ENCODE data around the gene MAGI2. TPM values are rescaled to one million over a fixed set of nuclear protein-coding genes. Genes with fewer than 3 reads are reported as not detected.
A peak's percentile ranks its signal among the peaks of the same experiment; 100 is the strongest.

Gene MAGI2
- total and polyA plus RNA-seq, 4 donors, result 3.7 to 25.5 (median 11.6) TPM

DNA sequence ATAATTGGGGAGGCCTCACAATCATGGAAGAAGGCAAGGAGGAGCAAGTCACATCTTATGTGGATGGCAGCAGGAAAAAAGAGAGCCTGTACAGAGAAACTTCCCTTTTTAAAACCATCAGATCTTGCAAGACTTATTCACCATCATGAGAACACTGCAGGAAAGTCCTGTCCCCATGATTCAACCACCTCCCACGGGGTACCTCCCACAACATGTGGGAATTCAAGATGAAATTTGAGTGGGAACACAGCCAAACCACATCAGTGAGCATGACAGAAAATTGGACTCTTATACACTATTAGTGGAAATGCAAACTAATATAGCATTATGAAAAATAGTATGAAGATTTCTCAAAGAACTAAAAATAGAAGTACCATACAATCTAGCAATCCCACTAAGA lies 271.2 kb downstream of the MAGI2 start:
- no peaks in the 10 kb centered on the region for H3K27me3 ChIP-seq (ENCODE audit: control insufficient read depth in 1 of 2, insufficient read depth in 2 of 2, low read length in 1 of 2)
- no peaks in the 10 kb centered on the region for H3K9me3 ChIP-seq (ENCODE audit: control insufficient read depth, low read length)
- no peaks in the 10 kb centered on the region for H3K4me1 ChIP-seq (ENCODE audit: control insufficient read depth in 1 of 2, insufficient read depth in 2 of 2, low read length in 2 of 2)
- whole genome bisulfite sequencing, 2 donors, result 5 to 7% methylated on average over 1 of the region's 1 CpG
- intact Hi-C loops (cut with DNase I), result no loop called here
- ATAC-seq (ENCODE audit: low FRiP score) (no peak), DNase-seq (no peak)
- H3K36me3 ChIP-seq (ENCODE audit: control insufficient read depth in 1 of 2, insufficient read depth in 2 of 2, low read length in 1 of 2), result no peaks in the 10 kb centered on the region
- H3K4me3 ChIP-seq (ENCODE audit: low read length in 2 of 2), result no peak overlapping the region
- H3K27ac ChIP-seq (ENCODE audit: low read depth in 1 of 2, low read length in 2 of 2), result no peak overlapping the region

GRCh38 chr7:79180533-79180932 lies 272.9 kb downstream of the MAGI2 start:
- 46 to 72% methylated on average over 2 of the region's 2 CpGs for WGBS, 2 donors
- no peaks in the 10 kb centered on the region for H3K4me1 ChIP-seq (ENCODE audit: control insufficient read depth in 1 of 2, insufficient read depth in 2 of 2, low read length in 2 of 2)
- no peaks in the 10 kb centered on the region for H3K27me3 ChIP-seq (ENCODE audit: control insufficient read depth in 1 of 2, insufficient read depth in 2 of 2, low read length in 1 of 2)
- intact Hi-C loops (cut with DNase I), result no loop called here
- no peaks in the 10 kb centered on the region for H3K9me3 ChIP-seq (ENCODE audit: control insufficient read depth, low read length)
- H3K36me3 ChIP-seq (ENCODE audit: control insufficient read depth in 1 of 2, insufficient read depth in 2 of 2, low read length in 1 of 2), result no peaks in the 10 kb centered on the region
- H3K4me3 ChIP-seq (ENCODE audit: low read length in 2 of 2), result no peak overlapping the region
- no peak overlapping the region for H3K27ac ChIP-seq (ENCODE audit: low read depth in 1 of 2, low read length in 2 of 2)
- DNase-seq (no peak), ATAC-seq (ENCODE audit: low FRiP score) (no peak)

DNA sequence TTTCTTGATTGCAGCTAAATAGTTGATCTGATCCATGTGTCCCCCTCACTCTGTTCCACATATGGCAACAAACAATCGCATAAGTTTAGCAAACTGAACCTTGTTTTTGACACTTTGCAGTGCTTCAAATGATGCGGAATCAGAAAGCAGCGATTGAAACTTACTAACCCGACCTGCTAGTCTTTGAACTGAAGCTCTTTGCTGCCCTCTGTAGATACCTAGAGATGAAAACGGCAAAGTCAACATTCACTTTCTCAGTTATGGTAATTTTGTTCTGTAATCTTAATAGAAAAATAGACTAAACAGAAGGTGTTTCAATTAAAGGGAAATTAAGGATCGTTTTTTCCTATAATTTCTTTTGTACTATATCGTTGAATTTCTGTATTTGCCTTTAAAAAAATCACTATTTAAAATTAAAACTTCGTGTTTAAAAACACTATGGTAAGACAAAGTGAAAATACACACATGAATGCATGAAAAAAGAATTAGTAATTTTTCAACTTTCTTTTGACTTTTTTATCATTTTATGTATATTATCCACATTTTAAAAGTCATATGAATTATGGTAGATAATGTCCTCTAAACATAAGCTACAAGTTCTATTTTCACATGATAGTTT lies 276.5 kb downstream of the MAGI2 start:
- intact Hi-C loops (cut with DNase I), result loop anchor here (5.0 to 10.0 kb wide), 5 partner anchors 662 to 1155 kb away; no protein-coding TSS in a partner anchor
- ATAC-seq (ENCODE audit: low FRiP score) (peak; percentile 69), DNase-seq (no peak)
- Histone ChIP-seq H3K4me1 (ENCODE audit: control insufficient read depth in 1 of 2, insufficient read depth in 2 of 2, low read length in 2 of 2) (no peaks in the 10 kb centered on the region), H3K9me3 (ENCODE audit: control insufficient read depth, low read length) (no peaks in the 10 kb centered on the region), H3K36me3 (ENCODE audit: control insufficient read depth in 1 of 2, insufficient read depth in 2 of 2, low read length in 1 of 2) (no peaks in the 10 kb centered on the region), H3K27me3 (ENCODE audit: control insufficient read depth in 1 of 2, insufficient read depth in 2 of 2, low read length in 1 of 2) (no peaks in the 10 kb centered on the region), H3K27ac (ENCODE audit: low read depth in 1 of 2, low read length in 2 of 2) (no peak overlapping the region), H3K4me3 (ENCODE audit: low read length in 2 of 2) (no peak overlapping the region)
- WGBS, 2 donors, result 8 to 9% methylated on average over 8 of the region's 8 CpGs

DNA sequence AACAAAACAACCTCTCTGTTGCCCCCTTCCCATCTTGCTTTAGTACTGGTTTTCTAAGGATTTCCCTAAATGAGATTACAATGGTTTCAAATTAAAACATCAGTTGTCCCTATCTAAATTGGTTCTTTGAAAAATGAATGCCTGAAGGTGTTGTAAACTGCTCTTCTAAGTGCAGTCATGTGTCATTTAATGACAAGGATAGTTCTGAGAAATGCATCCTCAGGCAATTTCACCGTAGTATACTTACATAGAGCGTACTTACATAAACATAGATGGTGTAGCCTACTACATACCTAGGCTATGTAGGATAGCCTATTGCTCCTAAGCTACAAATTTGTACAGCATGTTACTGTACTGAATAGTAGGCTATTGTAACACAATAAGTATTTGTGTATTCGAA lies 278.1 kb downstream of the MAGI2 start:
- no peaks in the 10 kb centered on the region for H3K4me1 ChIP-seq (ENCODE audit: control insufficient read depth in 1 of 2, insufficient read depth in 2 of 2, low read length in 2 of 2)
- DNase-seq (no peak), ATAC-seq (ENCODE audit: low FRiP score) (no peak)
- H3K27me3 ChIP-seq (ENCODE audit: control insufficient read depth in 1 of 2, insufficient read depth in 2 of 2, low read length in 1 of 2), result no peaks in the 10 kb centered on the region
- H3K27ac ChIP-seq (ENCODE audit: low read depth in 1 of 2, low read length in 2 of 2), result no peak overlapping the region
- intact Hi-C loops (cut with DNase I), result loop anchor here (5.0 to 10.0 kb wide), 5 partner anchors 661 to 1153 kb away; no protein-coding TSS in a partner anchor
- no peaks in the 10 kb centered on the region for H3K9me3 ChIP-seq (ENCODE audit: control insufficient read depth, low read length)
- no peak overlapping the region for H3K4me3 ChIP-seq (ENCODE audit: low read length in 2 of 2)
- H3K36me3 ChIP-seq (ENCODE audit: control insufficient read depth in 1 of 2, insufficient read depth in 2 of 2, low read length in 1 of 2), result no peaks in the 10 kb centered on the region
- WGBS, 2 donors, result 95 to 97% methylated on average over 3 of the region's 3 CpGs

- Histone ChIP-seq H3K27ac (ENCODE audit: low read depth in 1 of 2, low read length in 2 of 2) (no peak overlapping the region), H3K4me3 (ENCODE audit: low read length in 2 of 2) (no peak overlapping the region), H3K9me3 (ENCODE audit: control insufficient read depth, low read length) (no peaks in the 10 kb centered on the region), H3K27me3 (ENCODE audit: control insufficient read depth in 1 of 2, insufficient read depth in 2 of 2, low read length in 1 of 2) (no peaks in the 10 kb centered on the region), H3K4me1 (ENCODE audit: control insufficient read depth in 1 of 2, insufficient read depth in 2 of 2, low read length in 2 of 2) (no peaks in the 10 kb centered on the region), H3K36me3 (ENCODE audit: control insufficient read depth in 1 of 2, insufficient read depth in 2 of 2, low read length in 1 of 2) (no peaks in the 10 kb centered on the region)
- DNase-seq, result no peak
- WGBS, 2 donors, result 87 to 94% methylated on average over 1 of the region's 1 CpG
- ATAC-seq (ENCODE audit: low FRiP score), result no peak
- intact Hi-C loops (cut with DNase I), result no loop called here
These were observed 288.2 kb downstream of the MAGI2 start for GRCh38 chr7:79165225-79165624.

- intact Hi-C loops (cut with DNase I), result no loop called here
- no peaks in the 10 kb centered on the region for H3K4me1 ChIP-seq (ENCODE audit: control insufficient read depth in 1 of 2, insufficient read depth in 2 of 2, low read length in 2 of 2)
These were observed 294.3 kb downstream of the MAGI2 start for GRCh38 chr7:79159040-79159664.

GRCh38 chr7:79157281-79157680 lies 296.2 kb downstream of the MAGI2 start:
- Histone ChIP-seq H3K27me3 (ENCODE audit: control insufficient read depth in 1 of 2, insufficient read depth in 2 of 2, low read length in 1 of 2) (no peaks in the 10 kb centered on the region), H3K4me3 (ENCODE audit: low read length in 2 of 2) (no peak overlapping the region), H3K4me1 (ENCODE audit: control insufficient read depth in 1 of 2, insufficient read depth in 2 of 2, low read length in 2 of 2) (no peaks in the 10 kb centered on the region), H3K27ac (ENCODE audit: low read depth in 1 of 2, low read length in 2 of 2) (no peak overlapping the region), H3K9me3 (ENCODE audit: control insufficient read depth, low read length) (no peaks in the 10 kb centered on the region), H3K36me3 (ENCODE audit: control insufficient read depth in 1 of 2, insufficient read depth in 2 of 2, low read length in 1 of 2) (no peaks in the 10 kb centered on the region)
- intact Hi-C loops (cut with DNase I), result no loop called here
- DNase-seq (no peak), ATAC-seq (ENCODE audit: low FRiP score) (no peak)
- WGBS, 2 donors, result 94 to 96% methylated on average over 2 of the region's 2 CpGs

More at GRCh38 chr7:79159040-79159664, 294.3 kb downstream of the MAGI2 start:
- Histone ChIP-seq H3K27me3 (ENCODE audit: control insufficient read depth in 1 of 2, insufficient read depth in 2 of 2, low read length in 1 of 2) (no peaks in the 10 kb centered on the region), H3K4me3 (ENCODE audit: low read length in 2 of 2) (no peak overlapping the region), H3K36me3 (ENCODE audit: control insufficient read depth in 1 of 2, insufficient read depth in 2 of 2, low read length in 1 of 2) (no peaks in the 10 kb centered on the region), H3K27ac (ENCODE audit: low read depth in 1 of 2, low read length in 2 of 2) (no peak overlapping the region), H3K9me3 (ENCODE audit: control insufficient read depth, low read length) (no peaks in the 10 kb centered on the region)
- ATAC-seq (ENCODE audit: low FRiP score) (no peak), DNase-seq (no peak)
- 97 to 98% methylated on average over 5 of the region's 5 CpGs for WGBS, 2 donors

DNA sequence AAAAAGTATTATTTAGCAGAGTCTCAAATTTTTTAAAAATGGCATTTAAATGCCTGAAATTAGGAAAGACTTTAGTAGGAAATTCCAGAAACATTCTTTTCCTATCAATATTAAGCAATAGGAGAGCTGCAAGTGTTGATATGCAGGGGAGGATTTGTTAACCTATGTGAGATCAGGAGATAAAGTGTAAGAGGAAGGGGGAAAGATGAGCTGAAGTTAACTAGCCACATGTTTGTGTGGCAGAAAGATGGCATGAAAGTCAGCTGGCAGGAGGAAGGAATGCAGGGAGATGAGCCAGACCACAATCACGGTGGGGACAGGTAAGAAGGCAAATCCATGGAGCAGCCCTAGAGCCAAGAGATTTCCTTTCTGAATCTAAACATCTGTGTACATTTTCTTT lies 303.6 kb downstream of the MAGI2 start:
- no peak overlapping the region for H3K27ac ChIP-seq (ENCODE audit: low read depth in 1 of 2, low read length in 2 of 2)
- no peaks in the 10 kb centered on the region for H3K4me1 ChIP-seq (ENCODE audit: control insufficient read depth in 1 of 2, insufficient read depth in 2 of 2, low read length in 2 of 2)
- 57 to 72% methylated on average over 1 of the region's 1 CpG for WGBS, 2 donors
- no peaks in the 10 kb centered on the region for H3K9me3 ChIP-seq (ENCODE audit: control insufficient read depth, low read length)
- no peaks in the 10 kb centered on the region for H3K36me3 ChIP-seq (ENCODE audit: control insufficient read depth in 1 of 2, insufficient read depth in 2 of 2, low read length in 1 of 2)
- ATAC-seq (ENCODE audit: low FRiP score), result no peak
- no peaks in the 10 kb centered on the region for H3K27me3 ChIP-seq (ENCODE audit: control insufficient read depth in 1 of 2, insufficient read depth in 2 of 2, low read length in 1 of 2)
- no peak overlapping the region for H3K4me3 ChIP-seq (ENCODE audit: low read length in 2 of 2)
- DNase-seq, result no peak
- intact Hi-C loops (cut with DNase I), result no loop called here

DNA sequence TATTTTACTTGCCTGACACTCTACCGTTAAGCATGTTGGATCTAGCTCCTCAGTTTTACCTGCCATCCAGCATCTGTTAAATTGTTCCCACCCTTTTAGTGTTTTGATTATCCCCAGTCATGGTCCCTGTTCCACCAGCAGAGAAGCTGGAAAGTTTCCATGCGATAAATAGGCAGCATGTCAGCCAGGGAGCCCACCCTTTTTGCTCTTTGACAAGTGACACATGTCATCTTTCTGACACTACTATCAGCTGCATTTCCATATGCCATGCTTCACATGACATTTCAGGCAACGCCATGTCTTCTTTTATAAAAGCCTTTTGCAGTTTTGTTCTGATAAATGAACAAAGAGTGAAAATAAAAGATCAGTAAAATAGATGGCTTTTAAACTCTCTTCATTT lies 310.8 kb downstream of the MAGI2 start:
- 68 to 75% methylated on average over 3 of the region's 3 CpGs for WGBS, 2 donors
- H3K4me1 ChIP-seq (ENCODE audit: control insufficient read depth in 1 of 2, insufficient read depth in 2 of 2, low read length in 2 of 2), result no peaks in the 10 kb centered on the region
- no peak for ATAC-seq (ENCODE audit: low FRiP score)
- no peaks in the 10 kb centered on the region for H3K9me3 ChIP-seq (ENCODE audit: control insufficient read depth, low read length)
- H3K27me3 ChIP-seq (ENCODE audit: control insufficient read depth in 1 of 2, insufficient read depth in 2 of 2, low read length in 1 of 2), result no peaks in the 10 kb centered on the region
- DNase-seq, result no peak
- no peaks in the 10 kb centered on the region for H3K36me3 ChIP-seq (ENCODE audit: control insufficient read depth in 1 of 2, insufficient read depth in 2 of 2, low read length in 1 of 2)
- H3K4me3 ChIP-seq (ENCODE audit: low read length in 2 of 2), result no peak overlapping the region
- intact Hi-C loops (cut with DNase I), result no loop called here
- no peak overlapping the region for H3K27ac ChIP-seq (ENCODE audit: low read depth in 1 of 2, low read length in 2 of 2)
